ENCODE data around the gene VTI1A. TPM values are rescaled to one million over a fixed set of nuclear protein-coding genes. Genes with fewer than 3 reads are reported as not detected.

The VTI1A gene
- total and polyA plus RNA-seq, 2 experiments from 2014 or later: 26.8 to 31.0 TPM

- TF ChIP-seq ZNF462 (CRISPR knock-in tag; IDR thresholded peaks at IDR 0.05): no peak
Observed at GRCh38 chr10:112601214-112602090, 154.4 kb downstream of the VTI1A start (continued).

DNA sequence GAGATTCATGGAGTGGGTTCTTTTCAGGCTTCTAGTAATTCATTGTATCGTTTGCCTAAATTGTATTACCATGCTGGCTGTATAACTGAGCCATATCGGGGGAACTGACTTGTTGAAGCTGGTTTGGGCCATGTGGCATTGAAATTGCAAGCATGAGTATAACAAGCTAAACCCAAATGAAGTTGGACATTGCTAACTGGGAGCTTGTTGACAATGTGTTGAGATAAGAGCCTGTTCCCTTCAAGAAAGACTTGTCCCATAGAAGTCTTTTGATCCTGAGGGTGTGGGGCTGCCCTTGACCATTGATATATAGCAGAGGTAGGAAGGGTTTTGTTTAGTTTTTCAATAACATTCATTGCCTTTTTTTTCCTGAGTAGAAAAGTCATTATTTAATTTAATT is 156.0 kb downstream of the VTI1A start:
- DNase-seq (ENCODE audit: low spot score) (no peak), ATAC-seq (no peak)
- Histone ChIP-seq H3K4me1 (ENCODE audit: insufficient read depth) (peaks cover 6% of the 10 kb centered on the region; the same call in 1 of the 2 replicates), H3F3A (replicated peaks; ENCODE audit: low read depth) (no peaks in the 10 kb centered on the region), H3K79me2 (replicated peaks; ENCODE audit: insufficient read depth) (no peaks in the 10 kb centered on the region), H3K27me3 (ENCODE audit: insufficient read depth) (no peaks in the 10 kb centered on the region), H3K27ac (ENCODE audit: low read depth) (no peak overlapping the region), H3K4me2 (no peak overlapping the region), H3K36me3 (ENCODE audit: insufficient read depth) (no peaks in the 10 kb centered on the region), H3K4me3 (no peak overlapping the region), H2AFZ (no peak overlapping the region), H4K20me1 (replicated peaks; ENCODE audit: insufficient read depth) (no peaks in the 10 kb centered on the region), H3K9me2 (ENCODE audit: insufficient read depth) (no peaks in the 10 kb centered on the region)
- no peaks in the 10 kb centered on the region for H3K9me3 Mint-ChIP-seq
- H3K36me3 Mint-ChIP-seq (ENCODE audit: low read depth): no peaks in the 10 kb centered on the region
- no peaks in the 10 kb centered on the region for H3K27me3 Mint-ChIP-seq (ENCODE audit: insufficient read depth, low read depth, poor library complexity)
- peaks cover 9% of the 10 kb centered on the region for H3K4me1 Mint-ChIP-seq
- H3K27ac Mint-ChIP-seq: no peak overlapping the region
- TF ChIP-seq, protein P1, sequence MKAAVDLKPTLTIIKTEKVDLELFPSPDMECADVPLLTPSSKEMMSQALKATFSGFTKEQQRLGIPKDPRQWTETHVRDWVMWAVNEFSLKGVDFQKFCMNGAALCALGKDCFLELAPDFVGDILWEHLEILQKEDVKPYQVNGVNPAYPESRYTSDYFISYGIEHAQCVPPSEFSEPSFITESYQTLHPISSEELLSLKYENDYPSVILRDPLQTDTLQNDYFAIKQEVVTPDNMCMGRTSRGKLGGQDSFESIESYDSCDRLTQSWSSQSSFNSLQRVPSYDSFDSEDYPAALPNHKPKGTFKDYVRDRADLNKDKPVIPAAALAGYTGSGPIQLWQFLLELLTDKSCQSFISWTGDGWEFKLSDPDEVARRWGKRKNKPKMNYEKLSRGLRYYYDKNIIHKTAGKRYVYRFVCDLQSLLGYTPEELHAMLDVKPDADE (IDR thresholded peaks at IDR 0.05): no peak
- TF ChIP-seq EZH2phosphoT487 (IDR thresholded peaks at IDR 0.05; ENCODE audit: unreplicated experiment): no peak
- H3K4me3 Mint-ChIP-seq: no peak overlapping the region
